Measurements from ENCODE around the gene TBC1D22B.

The TBC1D22B gene

GRCh38 chr6:37243131-37243815, 14.3 kb upstream of the TBC1D22B start:
- Mint-ChIP-seq H3K9me3 (no peaks in the 10 kb centered on the region), H3K4me1 (peaks cover 11% of the 10 kb centered on the region), H3K4me3 (no peak overlapping the region), H3K27me3 (peaks cover 32% of the 10 kb centered on the region), H3K27ac (ENCODE audit: low read depth) (peak overlapping the region; percentile 44), H3K36me3 (ENCODE audit: insufficient read depth) (no peaks in the 10 kb centered on the region)
- no peak for DNase-seq (ENCODE audit: low spot score in 2 of 2)
- no peak for ATAC-seq (replicated peaks; ENCODE audit: extremely low read depth, poor library complexity, severe bottlenecking)

- Mint-ChIP-seq H3K4me3 (no peak overlapping the region), H3K27ac (ENCODE audit: low read depth) (no peak overlapping the region), H3K4me1 (peaks cover 11% of the 10 kb centered on the region), H3K36me3 (ENCODE audit: insufficient read depth) (no peaks in the 10 kb centered on the region), H3K27me3 (peaks cover 32% of the 10 kb centered on the region), H3K9me3 (no peaks in the 10 kb centered on the region)
- DNase-seq (ENCODE audit: low spot score in 2 of 2) (no peak), ATAC-seq (replicated peaks; ENCODE audit: extremely low read depth, poor library complexity, severe bottlenecking) (no peak)
These were observed 13.7 kb upstream of the TBC1D22B start for GRCh38 chr6:37243816-37244370.

GRCh38 chr6:37244430-37245310, 12.9 kb upstream of the TBC1D22B start:
- no peak for ATAC-seq (replicated peaks; ENCODE audit: extremely low read depth, poor library complexity, severe bottlenecking)
- Mint-ChIP-seq H3K27me3 (peaks cover 32% of the 10 kb centered on the region), H3K36me3 (ENCODE audit: insufficient read depth) (no peaks in the 10 kb centered on the region), H3K4me1 (peaks cover 9% of the 10 kb centered on the region), H3K4me3 (no peak overlapping the region), H3K27ac (ENCODE audit: low read depth) (no peak overlapping the region), H3K9me3 (no peaks in the 10 kb centered on the region)
- DNase-seq (ENCODE audit: low spot score in 2 of 2), result no peak

GRCh38 chr6:37251211-37251780, 6.3 kb upstream of the TBC1D22B start:
- Mint-ChIP-seq H3K4me1 (no peaks in the 10 kb centered on the region), H3K4me3 (no peak overlapping the region), H3K36me3 (ENCODE audit: insufficient read depth) (no peaks in the 10 kb centered on the region), H3K27ac (ENCODE audit: low read depth) (no peak overlapping the region), H3K9me3 (no peaks in the 10 kb centered on the region), H3K27me3 (peaks cover 20% of the 10 kb centered on the region)
- ATAC-seq (replicated peaks; ENCODE audit: extremely low read depth, poor library complexity, severe bottlenecking) (no peak), DNase-seq (ENCODE audit: low spot score in 2 of 2) (no peak)

GRCh38 chr6:37253486-37254007, 4.0 kb upstream of the TBC1D22B start:
- peaks cover 15% of the 10 kb centered on the region for H3K4me1 Mint-ChIP-seq
- no peak for ATAC-seq (replicated peaks; ENCODE audit: extremely low read depth, poor library complexity, severe bottlenecking)
- peaks cover 6% of the 10 kb centered on the region for H3K27me3 Mint-ChIP-seq
- no peak overlapping the region for H3K4me3 Mint-ChIP-seq
- DNase-seq (ENCODE audit: low spot score in 2 of 2), result no peak
- H3K27ac Mint-ChIP-seq (ENCODE audit: low read depth), result no peak overlapping the region
- no peaks in the 10 kb centered on the region for H3K9me3 Mint-ChIP-seq
- peaks cover 5% of the 10 kb centered on the region for H3K36me3 Mint-ChIP-seq (ENCODE audit: insufficient read depth)

- Mint-ChIP-seq H3K27ac (ENCODE audit: low read depth) (no peak overlapping the region), H3K4me1 (peaks cover 28% of the 10 kb centered on the region), H3K9me3 (no peaks in the 10 kb centered on the region), H3K36me3 (ENCODE audit: insufficient read depth) (peaks cover 5% of the 10 kb centered on the region), H3K27me3 (peaks cover 6% of the 10 kb centered on the region), H3K4me3 (no peak overlapping the region)
- DNase-seq (ENCODE audit: low spot score in 2 of 2), result no peak
- ATAC-seq (replicated peaks; ENCODE audit: extremely low read depth, poor library complexity, severe bottlenecking), result no peak
These were observed 2.7 kb upstream of the TBC1D22B start for GRCh38 chr6:37254881-37255280.

- no peak for DNase-seq (ENCODE audit: low spot score in 2 of 2)
- Mint-ChIP-seq H3K4me3 (peak overlapping the region; percentile 97), H3K36me3 (ENCODE audit: insufficient read depth) (peaks cover 5% of the 10 kb centered on the region), H3K27me3 (no peaks in the 10 kb centered on the region), H3K4me1 (peaks cover 31% of the 10 kb centered on the region), H3K9me3 (no peaks in the 10 kb centered on the region), H3K27ac (ENCODE audit: low read depth) (peak overlapping the region; percentile 95)
- no peak for ATAC-seq (replicated peaks; ENCODE audit: extremely low read depth, poor library complexity, severe bottlenecking)
These were observed 766 bp upstream of the TBC1D22B start for GRCh38 chr6:37256692-37257319.

GRCh38 chr6:37257320-37257633, 295 bp upstream of the TBC1D22B start:
- Mint-ChIP-seq H3K27me3 (no peaks in the 10 kb centered on the region), H3K4me1 (peaks cover 32% of the 10 kb centered on the region), H3K36me3 (ENCODE audit: insufficient read depth) (peaks cover 5% of the 10 kb centered on the region), H3K4me3 (peak overlapping the region; percentile 97), H3K9me3 (no peaks in the 10 kb centered on the region), H3K27ac (ENCODE audit: low read depth) (peak overlapping the region; percentile 95)
- no peak for DNase-seq (ENCODE audit: low spot score in 2 of 2)
- no peak for ATAC-seq (replicated peaks; ENCODE audit: extremely low read depth, poor library complexity, severe bottlenecking)

- DNase-seq (ENCODE audit: low spot score in 2 of 2) (no peak), ATAC-seq (replicated peaks; ENCODE audit: extremely low read depth, poor library complexity, severe bottlenecking) (no peak)
- H3K4me3 Mint-ChIP-seq, result peak overlapping the region; percentile 97
- no peaks in the 10 kb centered on the region for H3K27me3 Mint-ChIP-seq
- H3K4me1 Mint-ChIP-seq, result peaks cover 44% of the 10 kb centered on the region
- peak overlapping the region; percentile 95 for H3K27ac Mint-ChIP-seq (ENCODE audit: low read depth)
- H3K9me3 Mint-ChIP-seq, result no peaks in the 10 kb centered on the region
- peaks cover 8% of the 10 kb centered on the region for H3K36me3 Mint-ChIP-seq (ENCODE audit: insufficient read depth)
These were observed 983 bp downstream of the TBC1D22B start for GRCh38 chr6:37258405-37259105.

- peaks cover 8% of the 10 kb centered on the region for H3K36me3 Mint-ChIP-seq (ENCODE audit: insufficient read depth)
- ATAC-seq (replicated peaks; ENCODE audit: extremely low read depth, poor library complexity, severe bottlenecking), result peak; percentile 11
- no peaks in the 10 kb centered on the region for H3K9me3 Mint-ChIP-seq
- peak overlapping the region; percentile 95 for H3K27ac Mint-ChIP-seq (ENCODE audit: low read depth)
- H3K27me3 Mint-ChIP-seq, result no peaks in the 10 kb centered on the region
- peaks cover 44% of the 10 kb centered on the region for H3K4me1 Mint-ChIP-seq
- peak overlapping the region; percentile 97 for H3K4me3 Mint-ChIP-seq
- DNase-seq (ENCODE audit: low spot score in 2 of 2), result no peak
These were observed 1.6 kb downstream of the TBC1D22B start for GRCh38 chr6:37259191-37259590.

- DNase-seq (ENCODE audit: low spot score in 2 of 2) (no peak), ATAC-seq (replicated peaks; ENCODE audit: extremely low read depth, poor library complexity, severe bottlenecking) (no peak)
- H3K4me1 Mint-ChIP-seq, result peaks cover 50% of the 10 kb centered on the region
- no peak overlapping the region for H3K4me3 Mint-ChIP-seq
- H3K27ac Mint-ChIP-seq (ENCODE audit: low read depth), result no peak overlapping the region
- H3K36me3 Mint-ChIP-seq (ENCODE audit: insufficient read depth), result peaks cover 8% of the 10 kb centered on the region
- H3K27me3 Mint-ChIP-seq, result no peaks in the 10 kb centered on the region
- H3K9me3 Mint-ChIP-seq, result no peaks in the 10 kb centered on the region
These were observed 2.5 kb downstream of the TBC1D22B start for GRCh38 chr6:37260040-37260439.

GRCh38 chr6:37260444-37260843, 2.9 kb downstream of the TBC1D22B start:
- no peak for ATAC-seq (replicated peaks; ENCODE audit: extremely low read depth, poor library complexity, severe bottlenecking)
- H3K4me1 Mint-ChIP-seq, result peaks cover 54% of the 10 kb centered on the region

More at GRCh38 chr6:37260444-37260843, 2.9 kb downstream of the TBC1D22B start:
- Mint-ChIP-seq H3K27ac (ENCODE audit: low read depth) (no peak overlapping the region), H3K9me3 (no peaks in the 10 kb centered on the region), H3K27me3 (no peaks in the 10 kb centered on the region), H3K4me3 (no peak overlapping the region), H3K36me3 (ENCODE audit: insufficient read depth) (peaks cover 8% of the 10 kb centered on the region)
- DNase-seq (ENCODE audit: low spot score in 2 of 2), result no peak

Measured in central memory CD8-positive, alpha-beta T cell (primary cell).